HG02642 (cell line): ENCODE data around the gene SCN10A.

ENCODE experiments used
- ATAC-seq: cut with Tn5 transposase; IDR thresholded peaks from one replicate; pipeline ENCODE4 v1.9.1; 2021; ENCODE audit warnings: mild to moderate bottlenecking; ENCODE audit not compliant: unreplicated experiment, poor library complexity

SCN10A gene

DNA sequence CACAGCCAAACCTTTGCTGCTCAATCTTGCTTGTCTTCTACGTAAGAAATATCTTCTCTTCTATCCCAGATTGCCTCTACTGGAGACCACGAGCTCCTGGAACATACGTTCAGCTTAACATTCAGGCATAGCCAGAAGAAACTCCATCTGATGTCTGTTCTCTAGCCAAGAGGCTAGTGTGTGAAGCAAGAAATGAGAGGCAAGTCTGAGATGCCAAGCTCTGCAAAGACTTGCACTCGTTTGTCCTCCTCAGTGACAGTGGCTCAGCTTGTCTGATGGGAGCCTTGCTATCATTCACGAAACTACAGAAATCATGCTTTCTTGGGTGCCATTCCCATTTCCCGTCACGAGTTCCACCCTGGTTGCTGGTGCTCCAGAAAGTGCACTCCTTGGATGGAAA lies at the start of gene SCN10A:
Gene SCN10A, minus strand, starts transcription at position 192 of the 400 bp plus-strand sequence. CDS start 22,207 bp downstream, outside the sequence.
- no peak for ATAC-seq

DNA sequence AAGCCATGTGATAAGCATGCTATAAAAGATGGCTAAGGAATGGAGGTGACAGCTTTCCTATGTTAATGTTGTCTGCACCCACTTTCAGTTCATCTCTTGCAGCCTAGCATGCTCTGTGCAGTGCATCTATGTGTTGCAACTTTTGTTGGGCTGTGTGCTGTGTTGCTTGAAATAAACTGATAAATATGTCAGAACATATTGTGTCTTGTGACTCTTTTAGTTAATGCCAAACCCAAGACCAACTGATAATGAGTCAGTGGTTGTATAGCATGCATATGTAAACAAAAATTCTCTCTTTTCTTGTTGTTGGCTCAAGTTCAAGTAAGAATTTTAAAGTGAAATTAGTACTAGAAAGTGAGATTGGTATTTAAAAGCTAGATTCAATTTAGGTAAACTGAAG lies 37.0 kb upstream of the SCN10A start:
- no peak for ATAC-seq

DNA sequence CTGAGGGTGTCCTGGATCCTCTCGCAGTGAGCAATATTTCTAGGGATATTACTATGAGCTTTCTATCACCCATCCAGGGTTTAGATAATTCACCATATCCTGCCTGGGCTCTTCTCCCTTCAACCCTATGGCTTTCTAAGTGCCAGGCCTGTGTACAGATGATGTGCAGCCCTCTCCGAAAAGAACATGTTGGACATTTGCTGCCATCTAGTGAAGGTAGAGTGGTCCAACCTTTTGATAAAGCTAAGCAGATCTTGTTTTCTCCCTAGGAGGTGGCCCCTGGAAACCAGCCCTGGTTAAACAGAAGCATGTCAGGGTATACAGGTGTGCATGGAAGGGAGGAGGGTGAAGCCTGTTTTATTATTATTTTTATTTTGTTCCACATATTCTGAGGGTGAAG lies 27.9 kb upstream of the SCN10A start:
- no peak for ATAC-seq

DNA sequence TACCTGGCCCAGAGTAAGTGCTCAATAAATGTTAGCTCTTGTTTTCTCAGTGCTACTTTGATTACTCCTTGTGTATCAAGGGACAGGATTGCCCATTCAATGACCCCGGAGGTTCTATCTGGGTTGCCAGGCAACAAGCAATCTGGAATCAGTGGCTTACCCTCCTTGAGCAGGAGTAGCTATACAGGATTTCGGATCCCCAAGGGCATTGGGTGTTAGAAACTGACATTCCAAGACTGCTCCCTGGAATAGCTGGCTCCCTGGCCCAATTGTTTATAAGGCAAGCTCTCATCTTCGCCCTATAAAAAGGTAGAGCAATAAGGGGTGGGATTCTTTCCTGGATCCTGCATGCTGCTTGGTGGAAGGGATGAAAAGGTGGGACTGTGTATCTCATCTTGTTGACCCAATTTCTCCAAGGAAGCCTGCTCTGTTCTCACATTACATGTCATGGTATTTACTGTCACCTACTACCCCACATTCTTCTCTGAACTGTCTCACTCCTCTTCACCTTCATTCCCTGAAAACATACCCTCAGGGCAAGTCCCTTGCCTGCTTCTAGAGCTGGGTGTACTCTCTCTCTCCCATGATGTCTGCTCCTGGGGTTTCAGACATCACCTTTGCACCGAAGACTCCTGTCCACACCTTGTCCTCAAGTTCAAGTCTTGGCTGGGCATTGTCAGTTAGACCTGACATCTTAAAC lies 26.4 kb upstream of the SCN10A start:
- ATAC-seq: no peak

DNA sequence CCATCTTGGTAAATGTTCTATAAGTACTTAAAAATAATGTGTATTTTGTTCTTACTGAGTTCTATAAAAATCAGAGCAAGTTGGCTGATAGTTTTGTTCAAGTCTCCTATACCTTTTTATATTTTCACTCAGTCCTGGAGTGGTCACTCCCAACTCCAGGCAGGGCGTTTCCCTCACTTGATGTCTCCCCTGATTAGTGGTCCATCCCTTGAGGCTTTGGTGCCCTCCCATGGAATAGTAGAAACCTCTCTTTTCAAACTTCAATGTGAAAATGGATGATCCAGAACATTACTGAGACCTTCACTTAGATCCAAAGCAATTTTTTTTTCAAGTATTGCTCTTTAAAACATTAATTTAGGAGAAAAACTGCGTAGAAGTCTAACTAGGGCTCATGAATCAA lies 25.0 kb upstream of the SCN10A start:
- ATAC-seq: no peak

DNA sequence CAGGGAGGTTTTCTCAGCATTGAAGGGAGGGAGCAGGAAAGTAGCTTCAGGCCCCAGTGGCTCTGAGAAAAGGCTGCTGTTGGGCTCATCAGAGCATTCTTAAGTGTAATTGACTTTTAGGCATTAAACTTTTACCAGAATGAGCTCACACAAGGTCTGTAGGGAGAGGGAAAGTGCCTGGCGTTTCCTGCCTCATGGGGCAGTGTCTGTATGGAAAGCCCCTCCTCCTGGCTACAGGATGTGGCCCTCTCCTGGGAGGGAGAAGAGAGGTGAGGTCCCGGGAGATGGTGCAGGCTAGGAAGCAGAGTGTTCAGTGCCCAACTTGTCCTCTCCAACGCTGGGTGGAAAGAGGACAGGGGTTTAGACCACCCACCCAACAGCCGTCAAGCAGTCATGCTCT lies 21.3 kb upstream of the SCN10A start:
- ATAC-seq: no peak

DNA sequence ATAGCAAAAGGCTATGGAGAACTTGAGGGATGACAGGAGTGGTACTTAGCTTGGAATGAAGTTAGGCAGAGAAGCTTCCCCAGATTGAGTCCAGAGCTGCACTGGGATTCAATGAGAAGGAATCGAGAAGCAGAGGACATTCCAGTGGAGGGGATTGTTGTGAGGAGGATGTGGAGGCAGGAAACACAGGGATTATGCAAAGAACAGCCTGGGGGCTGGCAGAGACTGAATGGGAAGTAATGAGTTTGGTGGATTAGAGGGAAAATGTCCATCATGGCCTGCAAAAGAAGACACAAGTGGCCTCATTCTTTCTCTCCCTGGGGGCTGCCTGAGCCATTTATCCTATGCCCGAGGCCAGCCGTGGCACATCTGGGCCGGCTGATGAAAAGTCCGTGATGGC lies 20.5 kb upstream of the SCN10A start:
- ATAC-seq: no peak

DNA sequence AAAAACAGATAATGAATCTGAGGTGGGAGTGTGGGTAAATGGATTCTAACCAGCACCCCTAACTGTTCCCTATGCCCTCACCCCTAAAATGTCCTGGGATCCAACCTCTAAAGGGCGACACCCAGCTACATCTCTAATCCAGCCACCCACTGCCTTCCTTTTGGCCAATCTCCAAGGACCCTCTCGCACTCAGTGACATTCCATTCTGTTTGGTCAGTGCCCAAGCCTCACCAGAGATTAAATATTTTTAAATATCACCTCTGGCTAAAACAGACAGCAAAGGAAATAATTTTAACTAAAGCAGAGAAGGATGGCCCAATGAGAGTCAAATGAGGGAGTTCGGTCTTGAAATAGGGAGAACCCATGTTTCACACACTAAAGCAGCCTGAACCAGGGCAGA lies 19.9 kb upstream of the SCN10A start:
- no peak for ATAC-seq

DNA sequence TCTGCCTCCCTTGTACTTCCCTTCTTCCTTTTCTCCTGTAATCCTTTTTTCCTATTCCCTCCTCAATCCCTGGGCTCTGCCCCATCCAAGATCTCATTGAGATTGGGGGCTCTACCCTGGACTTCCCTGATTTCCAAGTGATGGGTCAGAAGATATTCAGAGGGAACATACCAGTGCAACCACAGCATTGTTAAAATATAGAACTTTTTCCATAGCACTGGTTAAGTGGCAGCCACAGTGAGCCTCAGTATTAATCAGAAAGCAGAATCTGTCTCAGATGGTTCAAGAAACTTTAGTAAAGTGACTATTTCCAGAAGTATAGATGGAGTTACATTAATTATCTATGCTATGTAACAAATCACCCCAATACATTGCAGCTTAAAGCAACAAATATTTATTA lies 18.7 kb upstream of the SCN10A start:
- ATAC-seq: no peak

DNA sequence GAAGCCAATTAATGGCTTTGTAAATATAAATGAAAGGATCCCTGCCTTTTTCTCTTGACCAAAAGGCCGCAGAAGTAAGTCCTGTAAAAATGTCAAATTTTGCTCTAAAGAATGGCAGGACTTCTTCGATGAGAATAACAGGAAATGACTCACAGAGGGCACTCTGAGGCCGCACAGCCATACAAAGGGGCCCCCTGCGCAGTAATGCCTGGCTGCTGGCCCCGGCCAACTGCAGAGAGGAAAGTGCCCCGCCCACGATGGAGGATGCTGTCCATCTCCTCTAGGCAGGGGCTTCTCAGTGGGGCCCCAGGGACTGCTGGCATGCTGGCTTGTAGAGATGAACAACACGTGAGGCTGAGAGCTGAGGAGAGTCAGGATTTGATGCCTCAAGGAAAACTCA lies 18.1 kb upstream of the SCN10A start:
- no peak for ATAC-seq

DNA sequence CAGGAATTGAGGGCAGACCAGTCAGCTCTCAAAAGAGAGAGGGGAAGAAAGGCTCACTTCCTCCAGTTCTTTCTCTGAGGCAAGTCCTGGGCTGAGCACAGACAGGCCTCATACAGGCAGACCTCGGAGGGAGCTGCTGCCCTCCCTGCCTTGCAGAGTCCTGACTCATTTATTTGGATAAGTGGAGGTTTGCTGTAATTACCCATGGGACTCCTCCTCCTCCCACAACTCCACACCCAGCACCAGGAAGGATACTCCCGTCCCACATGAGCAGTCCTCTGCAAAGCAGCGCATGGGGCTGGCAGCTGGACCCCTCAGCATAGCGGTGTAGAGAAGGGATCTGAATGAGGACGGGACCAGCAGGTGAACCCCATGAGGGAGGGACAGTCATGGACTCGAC lies 13.4 kb upstream of the SCN10A start:
- no peak for ATAC-seq

DNA sequence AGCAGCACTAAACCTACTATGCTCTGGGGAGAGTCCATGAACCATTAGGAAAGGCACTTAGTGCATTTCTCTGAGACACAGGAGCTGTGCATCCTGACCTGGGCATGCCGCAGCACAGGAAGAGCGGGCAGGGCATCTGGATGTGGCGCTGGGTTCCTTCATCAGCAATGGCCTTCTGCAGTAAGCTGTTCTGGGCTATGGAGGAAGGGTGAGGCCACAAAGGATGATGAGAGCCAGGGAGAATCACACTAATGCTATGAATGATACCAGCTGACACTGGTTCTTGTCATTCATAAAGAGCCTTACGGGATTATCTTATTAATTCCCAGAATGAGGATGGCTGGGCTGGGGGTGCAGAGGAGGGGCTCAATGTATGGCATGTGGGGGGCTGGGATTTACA lies 12.7 kb upstream of the SCN10A start:
- ATAC-seq: no peak

DNA sequence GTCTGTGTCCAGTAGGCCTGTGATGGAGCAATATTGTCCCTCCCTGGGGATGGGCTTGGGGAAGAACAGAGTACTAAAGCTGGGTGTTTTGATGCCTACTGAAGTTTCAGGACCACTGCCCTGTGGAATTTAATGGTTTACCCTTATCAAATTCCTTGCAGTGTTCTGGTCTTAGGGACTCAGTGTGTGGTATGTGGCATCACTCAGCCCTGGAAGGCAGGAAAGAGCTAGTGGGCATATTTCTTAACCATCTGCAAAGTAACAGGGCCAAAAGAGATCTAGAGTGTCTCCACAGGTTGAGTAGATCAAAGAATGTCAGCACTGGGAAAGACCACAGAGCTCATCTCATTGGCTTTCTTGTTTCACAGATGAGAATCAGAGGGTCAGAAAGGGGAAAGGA lies 11.8 kb upstream of the SCN10A start:
- no peak for ATAC-seq

DNA sequence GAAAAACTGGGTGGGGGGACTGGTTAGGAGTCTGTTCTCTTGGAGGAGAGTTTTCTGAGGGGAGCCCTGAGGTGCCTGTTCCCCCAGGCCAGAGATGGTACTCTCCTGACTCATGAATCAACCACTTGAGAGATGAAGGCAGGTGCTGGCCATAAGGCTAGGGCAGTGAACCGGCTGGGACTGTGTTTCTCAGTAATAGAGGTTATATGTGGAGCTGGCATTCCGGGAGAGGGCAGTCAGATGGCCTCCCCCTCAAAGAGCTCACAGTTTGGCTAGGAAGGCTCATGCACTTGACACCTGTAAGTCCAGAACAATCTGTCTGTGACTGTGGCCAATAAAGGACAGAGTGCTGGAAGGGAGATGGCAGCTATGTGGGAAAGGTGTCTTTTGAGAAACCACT lies 10.0 kb upstream of the SCN10A start:
- no peak for ATAC-seq

DNA sequence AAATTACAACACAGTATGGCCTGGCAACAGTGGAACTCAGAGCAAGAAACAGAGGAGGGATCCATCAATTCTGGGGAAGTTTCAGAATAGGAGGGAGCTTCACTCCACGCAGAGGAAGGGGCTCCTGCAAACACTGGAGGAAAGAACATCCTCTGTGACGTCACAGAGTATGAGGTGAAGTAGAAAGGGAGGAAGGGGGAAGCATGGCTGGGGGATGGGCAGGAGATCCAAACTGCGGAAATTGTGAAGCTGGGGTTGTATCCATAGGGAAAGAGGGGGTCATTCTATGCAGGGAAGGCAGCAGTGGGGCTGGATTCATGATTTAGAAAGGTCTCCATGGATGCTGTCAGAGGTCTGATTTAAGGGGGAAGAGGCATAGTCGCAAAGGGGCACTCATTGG lies 8.3 kb upstream of the SCN10A start:
- no peak for ATAC-seq

DNA sequence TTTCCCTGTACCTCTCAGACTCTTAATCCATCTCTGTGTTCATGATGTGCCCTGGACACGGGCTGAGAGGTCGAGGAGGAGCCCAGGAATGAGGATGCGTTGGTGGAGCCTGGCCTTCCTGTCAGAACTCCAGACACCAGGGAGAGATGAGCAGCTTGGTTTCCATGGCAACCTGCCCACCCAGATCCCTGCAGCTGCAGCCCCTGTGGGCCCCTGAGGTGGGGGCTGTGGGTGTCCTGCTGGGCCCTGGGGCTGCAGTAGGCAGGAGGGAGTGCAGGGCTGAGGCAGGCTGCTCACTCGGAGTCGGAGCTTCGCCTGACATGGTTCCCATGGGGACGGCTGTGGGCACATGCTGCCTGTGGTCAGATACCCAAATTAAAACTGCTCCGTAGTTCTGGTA lies 7.7 kb upstream of the SCN10A start:
- ATAC-seq: no peak

DNA sequence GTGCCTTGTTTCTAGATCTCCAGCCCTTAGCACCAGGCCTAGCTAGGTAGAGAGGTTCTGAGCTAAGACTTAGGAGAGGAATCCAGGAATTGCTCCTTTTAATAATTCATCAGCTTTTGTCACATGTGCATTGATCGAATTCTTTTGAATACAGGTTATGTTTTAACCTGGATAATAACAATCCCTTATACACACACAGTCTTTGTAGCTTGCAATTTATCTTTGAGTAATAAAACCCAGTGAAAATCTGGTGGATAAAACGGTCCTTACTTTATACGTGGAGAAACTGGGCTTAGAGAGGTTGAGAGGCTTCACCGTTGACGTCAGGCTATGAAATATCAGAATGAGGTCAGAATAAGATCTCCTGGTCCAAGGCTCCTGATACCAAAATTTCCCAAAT lies 7.2 kb upstream of the SCN10A start:
- ATAC-seq: no peak

DNA sequence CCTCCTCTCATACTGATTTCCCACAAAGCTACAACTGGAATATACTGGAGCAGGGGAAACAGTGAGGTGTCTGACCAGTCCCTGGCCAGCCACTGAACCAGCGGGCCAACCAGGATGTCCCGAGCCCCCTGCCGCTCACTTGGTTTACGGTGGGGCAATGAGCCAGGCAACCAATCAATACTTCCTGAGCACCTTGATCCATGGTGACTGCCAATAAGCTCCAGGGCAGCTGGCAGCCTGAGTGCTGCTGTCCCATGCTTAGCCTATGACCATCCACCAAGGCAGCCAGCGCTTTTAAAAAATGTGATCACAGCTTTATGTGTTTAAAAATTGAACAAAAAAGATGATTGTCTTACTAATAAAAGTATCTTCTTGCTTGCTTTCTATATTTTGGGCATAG lies 4.2 kb downstream of the SCN10A start:
- ATAC-seq: no peak

DNA sequence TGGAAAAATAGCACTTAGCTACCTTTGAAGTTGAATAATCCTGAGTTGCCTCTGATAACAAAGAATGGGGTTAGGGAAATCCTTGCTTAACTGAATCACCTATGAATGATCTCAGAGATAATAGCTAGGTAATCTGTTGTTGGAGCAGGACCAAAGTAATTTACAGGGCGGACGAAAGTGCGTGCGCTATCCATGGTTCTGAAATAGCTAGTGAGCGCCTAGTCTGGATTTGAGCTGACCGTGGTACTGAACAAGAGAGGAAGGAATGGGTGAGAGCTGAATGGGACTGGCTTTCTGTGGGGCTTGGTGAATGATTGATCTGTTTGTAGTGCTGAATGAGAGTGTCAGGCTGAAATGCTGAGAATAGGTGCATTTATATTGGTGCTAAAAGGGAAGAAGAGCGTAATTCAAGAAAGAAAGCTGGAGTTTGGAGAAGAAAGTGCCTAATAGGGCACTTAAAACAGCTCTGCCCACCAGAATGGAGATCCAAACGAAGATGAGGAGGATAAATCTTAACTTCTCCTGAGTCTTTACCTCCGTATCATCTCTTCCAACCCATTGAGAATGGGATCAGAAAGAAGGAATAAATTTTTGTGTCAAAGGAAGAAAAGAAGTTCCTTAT lies 10.1 kb downstream of the SCN10A start:
- no peak for ATAC-seq

DNA sequence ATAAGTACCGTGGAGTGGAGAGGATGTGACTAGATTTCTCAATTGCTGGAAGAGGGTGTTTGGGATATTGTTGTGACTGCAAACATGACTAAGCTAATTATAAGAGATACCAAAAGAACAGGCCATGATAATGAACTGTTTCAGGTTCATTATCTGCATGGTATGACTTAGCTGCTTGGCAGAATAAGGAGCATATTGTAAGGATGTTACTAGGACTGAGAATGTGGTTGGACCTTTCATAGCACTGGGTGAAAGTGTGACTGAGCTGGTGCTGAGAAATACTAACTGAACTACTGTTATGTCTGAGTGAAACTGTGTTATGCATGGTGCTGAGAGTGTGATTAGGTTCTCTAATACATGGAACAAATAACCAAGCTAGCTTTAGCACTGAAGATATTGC lies 11.0 kb downstream of the SCN10A start:
- ATAC-seq: no peak

DNA sequence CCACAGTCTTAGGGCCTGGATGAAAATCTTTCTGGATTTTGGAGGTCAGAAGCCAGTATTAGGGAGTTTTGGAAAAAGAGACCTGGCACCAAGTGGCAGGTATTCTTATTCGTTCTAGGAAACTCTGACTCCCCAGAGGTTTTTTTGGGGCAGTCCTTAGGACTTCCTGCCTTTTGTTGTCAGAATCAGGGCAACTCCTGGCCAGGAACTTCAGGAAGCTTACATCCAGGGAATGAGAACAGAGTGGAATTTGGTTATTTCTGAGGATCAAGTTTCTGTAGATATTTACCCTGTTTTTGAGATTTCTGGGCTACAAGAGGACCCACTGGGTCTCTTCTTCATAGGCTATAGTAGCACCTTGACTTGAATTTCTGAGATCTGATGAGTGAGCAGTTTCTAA lies 15.5 kb downstream of the SCN10A start:
- no peak for ATAC-seq

DNA sequence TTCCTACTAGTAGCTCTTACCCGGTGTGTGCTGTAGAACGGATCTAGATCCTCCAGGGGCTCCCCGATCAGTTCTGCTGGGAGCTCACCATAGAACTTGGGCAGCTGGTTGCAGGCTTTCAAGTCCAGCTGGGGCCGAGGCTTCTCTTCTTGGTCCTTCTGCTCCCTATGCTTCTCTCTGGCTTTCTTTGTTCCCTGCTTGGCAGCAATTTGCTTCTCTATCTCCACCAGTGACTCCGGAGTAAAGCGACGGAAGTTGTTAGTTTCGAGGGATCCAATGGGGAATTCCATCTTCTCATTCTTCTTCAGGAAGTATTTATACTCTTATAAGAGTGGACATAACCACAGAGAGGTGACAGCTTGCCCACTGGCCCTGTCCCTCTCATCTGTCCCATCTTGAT lies 22.3 kb downstream of the SCN10A start:
- no peak for ATAC-seq
